GM23248 (cell line): ENCODE results near the gene NRG3. TPM values are rescaled to one million over a fixed set of nuclear protein-coding genes. Genes with fewer than 3 reads are reported as not detected.

ENCODE experiments used
- DNase-seq: peaks from one replicate; pipeline ENCODE4 v3.0.0-alpha.2; 2015
- H2AFZ ChIP-seq: fragments of 200-600 bp; sonication (generic); 2 replicates; pipeline ENCODE4 v1.6.1; 2016; ENCODE audit warnings: antibody characterized with exemption
- H3F3A ChIP-seq: fragments of 200-600 bp; sonication (generic); 2 replicates; pipeline ENCODE4 v1.6.1; 2016; ENCODE audit warnings: mild to moderate bottlenecking, antibody characterized with exemption, mixed run types; ENCODE audit not compliant: insufficient read depth
- H3K27ac ChIP-seq: fragments of 200-600 bp; sonication (generic); 2 replicates; pipeline ENCODE4 v1.5.1; 2016; ENCODE audit warnings: mild to moderate bottlenecking
- H3K27me3 ChIP-seq: fragments of 200-600 bp; sonication (generic); replicated peaks from 2 replicates; pipeline ENCODE4 v1.6.1; 2016; ENCODE audit warnings: mild to moderate bottlenecking; ENCODE audit not compliant: insufficient read depth
- H3K36me3 ChIP-seq: fragments of 200-600 bp; sonication (generic); 2 replicates; pipeline ENCODE4 v1.6.1; 2016; ENCODE audit warnings: low read depth, mild to moderate bottlenecking
- H3K4me1 ChIP-seq: fragments of 200-600 bp; sonication (generic); 2 replicates; pipeline ENCODE4 v1.6.1; 2016; ENCODE audit warnings: mild to moderate bottlenecking; ENCODE audit not compliant: insufficient read depth
- H3K4me2 ChIP-seq: fragments of 200-600 bp; sonication (generic); one replicate; pipeline ENCODE4 v1.6.1; 2016; ENCODE audit warnings: mild to moderate bottlenecking; ENCODE audit not compliant: unreplicated experiment
- H3K4me3 ChIP-seq: fragments of 200-600 bp; sonication (generic); 2 replicates; pipeline ENCODE4 v1.5.1; 2016; ENCODE audit warnings: mild to moderate bottlenecking
- H3K79me2 ChIP-seq: fragments of 200-600 bp; sonication (generic); 2 replicates; pipeline ENCODE4 v1.6.1; 2016; ENCODE audit warnings: mild to moderate bottlenecking; ENCODE audit not compliant: insufficient read depth
- H3K9ac ChIP-seq: fragments of 200-600 bp; sonication (generic); 2 replicates; pipeline ENCODE4 v1.6.1; 2016; ENCODE audit warnings: mild to moderate bottlenecking
- H3K9me2 ChIP-seq: fragments of 200-600 bp; sonication (generic); 2 replicates; pipeline ENCODE4 v1.6.1; 2016; ENCODE audit warnings: mixed run types, mild to moderate bottlenecking, moderate library complexity; ENCODE audit not compliant: insufficient read depth
- H3K9me3 ChIP-seq: fragments of 200-600 bp; sonication (generic); one replicate; pipeline ENCODE4 v1.6.1; 2017; ENCODE audit warnings: low read depth
- H4K20me1 ChIP-seq: fragments of 200-600 bp; sonication (generic); 2 replicates; pipeline ENCODE4 v1.6.0; 2016; ENCODE audit not compliant: insufficient read depth
- EZH2 ChIP-seq: fragments of 200-600 bp; sonication (generic); IDR thresholded peaks from 2 replicates; pipeline ENCODE4 v1.6.1; 2018; ENCODE audit warnings: antibody characterized with exemption, mild to moderate bottlenecking; ENCODE audit not compliant: insufficient read depth, poor library complexity, severe bottlenecking
- EZH2phosphoT487 ChIP-seq: fragments of 200-600 bp; sonication (generic); IDR thresholded peaks from 2 replicates; pipeline ENCODE4 v1.6.1; 2018; ENCODE audit warnings: antibody characterized with exemption, moderate library complexity, mild to moderate bottlenecking, low read depth; ENCODE audit not compliant: insufficient read depth
- WGBS, 2 experiments: methylation state at CpG; one replicate each; pipeline ENCODE4 v1.1.6; 2015 to 2017; ENCODE audit warnings: low lambda C conversion rate in 2 of 2, low coverage in 1 of 2; ENCODE audit errors: missing lambda C conversion rate in 2 of 2; 5-methylcytosine and 5-hydroxymethylcytosine counted together
- in situ Hi-C: fragments of 300-500 bp; cut with MboI; formaldehyde crosslinking; loops from 2 replicates; pipeline ENCODE4 v1.15.0; 2020
- polyA plus RNA-seq: library from polyadenylated mRNA; unstranded; fragments of >200 nt; fragmentation: Nextera tagmentation; extraction: Ambion mirVana; gene quantifications from 2 replicates; pipeline ENCODE4 v1.2.1, GENCODE V29; 2016
- total RNA-seq: library from RNA; depleted of rRNA; stranded (reverse); fragments of >200 nt; shearing (Covaris generic); gene quantifications from 2 replicates; pipeline ENCODE4 v1.2.3, GENCODE V29; 2014

Gene NRG3
- total and polyA plus RNA-seq, 2 experiments from 2014 or later = not detected

DNA sequence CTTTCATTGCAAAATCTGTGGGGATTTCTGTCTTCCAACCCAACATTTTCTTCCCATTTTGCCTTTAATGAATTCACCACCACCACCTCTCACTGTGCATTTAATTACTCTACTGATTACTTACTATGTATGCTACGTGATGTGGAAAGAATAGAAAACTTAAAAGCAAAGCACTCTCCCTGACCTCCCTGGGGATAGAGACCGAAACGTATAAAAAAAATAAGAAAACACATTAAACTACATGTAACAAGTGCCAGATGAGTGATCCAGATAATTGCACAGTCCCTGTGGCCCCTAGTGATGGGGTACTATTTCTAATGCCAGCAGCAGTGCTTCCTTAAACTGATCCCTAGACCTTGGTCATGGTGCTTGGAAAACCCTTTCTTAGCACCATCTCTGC, 478.4 kb downstream of the NRG3 start:
- Histone ChIP-seq H3K9ac (no peak overlapping the region), H3K27me3 (no peaks in the 10 kb centered on the region), H3K27ac (no peak overlapping the region), H3F3A (no peaks in the 10 kb centered on the region), H3K9me3 (no peaks in the 10 kb centered on the region), H2AFZ (no peak overlapping the region), H3K36me3 (no peaks in the 10 kb centered on the region), H4K20me1 (no peaks in the 10 kb centered on the region), H3K4me2 (no peak overlapping the region), H3K79me2 (no peaks in the 10 kb centered on the region), H3K9me2 (no peaks in the 10 kb centered on the region), H3K4me1 (no peaks in the 10 kb centered on the region), H3K4me3 (no peak overlapping the region)
- 38 to 49% methylated on average over 3 of the region's 3 CpGs for WGBS, 2 experiments
- TF ChIP-seq EZH2 = no peak
- no peak for TF ChIP-seq EZH2phosphoT487
- in situ Hi-C loops = no loop called here
- DNase-seq = no peak

DNA sequence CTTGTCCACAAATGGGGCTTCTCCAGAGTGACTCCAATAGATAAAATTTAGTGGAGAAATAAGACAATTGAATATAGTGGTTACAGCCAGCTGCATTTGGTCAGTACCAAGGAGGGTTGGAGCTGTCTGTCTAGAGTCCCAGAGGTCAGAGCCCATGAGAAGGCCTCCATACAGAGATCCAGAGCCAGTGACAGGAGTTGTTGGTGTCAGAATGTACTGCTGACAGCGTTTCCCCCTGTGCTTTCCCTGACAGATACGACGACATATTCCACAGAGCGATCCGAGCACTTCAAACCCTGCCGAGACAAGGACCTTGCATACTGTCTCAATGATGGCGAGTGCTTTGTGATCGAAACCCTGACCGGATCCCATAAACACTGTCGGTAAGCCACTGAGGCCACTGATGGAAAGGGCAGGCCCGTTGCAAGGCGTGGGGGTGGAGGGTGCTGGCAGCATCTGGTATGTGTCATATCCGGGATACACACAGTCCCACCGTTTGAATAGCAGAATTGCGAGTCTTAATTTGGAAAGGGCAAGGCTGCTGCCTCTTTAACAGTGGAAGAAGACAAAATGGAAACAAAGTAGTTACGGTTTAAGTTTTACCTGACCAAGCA, 483.6 kb downstream of the NRG3 start:
- Histone ChIP-seq H3K79me2 (no peaks in the 10 kb centered on the region), H3K4me1 (peaks cover 8% of the 10 kb centered on the region), H2AFZ (peak overlapping the region; percentile 96), H3F3A (no peaks in the 10 kb centered on the region), H3K9ac (peak overlapping the region; percentile 46), H3K36me3 (no peaks in the 10 kb centered on the region), H3K4me2 (peak overlapping the region; percentile 84), H4K20me1 (no peaks in the 10 kb centered on the region), H3K9me3 (no peaks in the 10 kb centered on the region), H3K27ac (peak overlapping the region; percentile 33; the same call in 1 of the 2 replicates), H3K27me3 (no peaks in the 10 kb centered on the region), H3K4me3 (peak overlapping the region; percentile 62), H3K9me2 (no peaks in the 10 kb centered on the region)
- peak; percentile 79 for DNase-seq
- in situ Hi-C loops = no loop called here
- no peak for TF ChIP-seq EZH2phosphoT487
- no peak for TF ChIP-seq EZH2
- WGBS, 2 experiments = 2 to 3% methylated on average over 16 of the region's 16 CpGs

GRCh38 chr10:82361256-82361655, 486.3 kb downstream of the NRG3 start:
- Histone ChIP-seq H2AFZ (no peak overlapping the region), H3F3A (no peaks in the 10 kb centered on the region), H3K27me3 (no peaks in the 10 kb centered on the region), H3K9me3 (no peaks in the 10 kb centered on the region), H3K36me3 (no peaks in the 10 kb centered on the region), H3K79me2 (no peaks in the 10 kb centered on the region), H3K27ac (no peak overlapping the region), H3K9me2 (no peaks in the 10 kb centered on the region), H3K9ac (no peak overlapping the region), H3K4me3 (no peak overlapping the region), H3K4me2 (no peak overlapping the region), H3K4me1 (peaks cover 8% of the 10 kb centered on the region), H4K20me1 (no peaks in the 10 kb centered on the region)
- TF ChIP-seq EZH2phosphoT487 (no peak), EZH2 (no peak)
- 23 to 26% methylated on average over 1 of the region's 1 CpG for WGBS, 2 experiments
- DNase-seq = no peak
- in situ Hi-C loops = no loop called here

- Histone ChIP-seq H2AFZ (no peak overlapping the region), H3K9ac (no peak overlapping the region), H3F3A (no peaks in the 10 kb centered on the region), H3K27me3 (no peaks in the 10 kb centered on the region), H4K20me1 (no peaks in the 10 kb centered on the region), H3K4me3 (no peak overlapping the region), H3K4me1 (no peaks in the 10 kb centered on the region), H3K9me2 (no peaks in the 10 kb centered on the region), H3K36me3 (no peaks in the 10 kb centered on the region), H3K79me2 (no peaks in the 10 kb centered on the region), H3K9me3 (no peaks in the 10 kb centered on the region), H3K4me2 (no peak overlapping the region), H3K27ac (no peak overlapping the region)
- DNase-seq = peak; percentile 48
- no peak for TF ChIP-seq EZH2phosphoT487
- TF ChIP-seq EZH2 = no peak
- WGBS, 2 experiments = 32% methylated on average over 4 of the region's 4 CpGs
- in situ Hi-C loops = no loop called here
These were observed 502.6 kb downstream of the NRG3 start for GRCh38 chr10:82377608-82378007.

GRCh38 chr10:82378146-82378545, 503.2 kb downstream of the NRG3 start:
- Histone ChIP-seq H3K4me3 (no peak overlapping the region), H3K27me3 (no peaks in the 10 kb centered on the region), H3K79me2 (no peaks in the 10 kb centered on the region), H3F3A (no peaks in the 10 kb centered on the region), H3K9ac (no peak overlapping the region), H2AFZ (no peak overlapping the region), H3K9me2 (no peaks in the 10 kb centered on the region), H4K20me1 (no peaks in the 10 kb centered on the region), H3K9me3 (no peaks in the 10 kb centered on the region), H3K36me3 (no peaks in the 10 kb centered on the region), H3K4me2 (no peak overlapping the region), H3K27ac (no peak overlapping the region), H3K4me1 (no peaks in the 10 kb centered on the region)
- peak; percentile 73 for DNase-seq
- in situ Hi-C loops = no loop called here
- WGBS, 2 experiments = 0 to 8% methylated on average over 2 of the region's 2 CpGs
- no peak for TF ChIP-seq EZH2phosphoT487
- TF ChIP-seq EZH2 = no peak
